Cardiac muscle cell (in vitro differentiated cells and primary cell): Measurements from ENCODE around the gene AVP. TPM values are rescaled to one million over a fixed set of nuclear protein-coding genes. Genes with fewer than 3 reads are reported as not detected.
"Not testable (repeated sequence)": the region's sequence is repeated elsewhere in the genome, so short reads cannot be mapped to it uniquely, and the experiment has no call there.

ENCODE experiments used
- DNase-seq, 2 donors: peaks; one replicate each; pipeline versions ENCODE4 v3.0.0 to v3.0.0-alpha.2; 2010 to 2017; ENCODE audit warnings: low read depth in 1 of 2, low spot score in 1 of 2
- H3K27ac ChIP-seq: fragments of 200-600 bp; sonication (generic); 2 replicates; pipeline ENCODE4 v1.5.1; 2016
- H3K27me3 ChIP-seq: fragments of 200-600 bp; sonication (generic); 2 replicates; pipeline ENCODE4 v1.6.0; 2016; ENCODE audit warnings: control low read depth
- H3K36me3 ChIP-seq: fragments of 200-600 bp; sonication (generic); 2 replicates; pipeline ENCODE4 v1.5.1; 2016; ENCODE audit warnings: control low read depth
- H3K4me1 ChIP-seq: fragments of 200-600 bp; sonication (generic); 2 replicates; pipeline ENCODE4 v1.8.1; 2017; ENCODE audit warnings: low read depth, mild to moderate bottlenecking, mixed run types
- H3K4me3 ChIP-seq: fragments of 200-600 bp; sonication (generic); 2 replicates; pipeline ENCODE4 v1.5.1; 2016; ENCODE audit warnings: mild to moderate bottlenecking
- H3K9me3 ChIP-seq: fragments of 200-600 bp; sonication (generic); 2 replicates; pipeline ENCODE4 v1.5.1; 2017; ENCODE audit warnings: low read depth, mild to moderate bottlenecking, control low read depth
- polyA plus RNA-seq: library from polyadenylated mRNA; unstranded; fragments of >200 nt; fragmentation: Nextera tagmentation; extraction: Ambion mirVana; gene quantifications from 2 replicates; pipeline ENCODE4 v1.2.1, GENCODE V29; 2016
- total RNA-seq: library from RNA; depleted of rRNA; stranded (reverse); fragments of >200 nt; gene quantifications from 2 replicates; pipeline ENCODE4 v1.2.3, GENCODE V29; 2016
- TF ChIP-seq, protein P1 (sequence below): IDR thresholded peaks from 2 replicates; pipeline ENCODE4 v1.5.1; 2012; ENCODE audit warnings: low read depth, mild to moderate bottlenecking, low read length

The AVP gene
- total and polyA plus RNA-seq, 2 experiments from 2014 or later, result not detected

GRCh38 chr20:3128275-3128984, 43.9 kb upstream of the AVP start:
- Histone ChIP-seq H3K27me3 (no peaks in the 10 kb centered on the region), H3K9me3 (no peaks in the 10 kb centered on the region), H3K36me3 (no peaks in the 10 kb centered on the region), H3K27ac (no peak overlapping the region), H3K4me1 (no peaks in the 10 kb centered on the region), H3K4me3 (no peak overlapping the region)
- TF ChIP-seq, protein P1, sequence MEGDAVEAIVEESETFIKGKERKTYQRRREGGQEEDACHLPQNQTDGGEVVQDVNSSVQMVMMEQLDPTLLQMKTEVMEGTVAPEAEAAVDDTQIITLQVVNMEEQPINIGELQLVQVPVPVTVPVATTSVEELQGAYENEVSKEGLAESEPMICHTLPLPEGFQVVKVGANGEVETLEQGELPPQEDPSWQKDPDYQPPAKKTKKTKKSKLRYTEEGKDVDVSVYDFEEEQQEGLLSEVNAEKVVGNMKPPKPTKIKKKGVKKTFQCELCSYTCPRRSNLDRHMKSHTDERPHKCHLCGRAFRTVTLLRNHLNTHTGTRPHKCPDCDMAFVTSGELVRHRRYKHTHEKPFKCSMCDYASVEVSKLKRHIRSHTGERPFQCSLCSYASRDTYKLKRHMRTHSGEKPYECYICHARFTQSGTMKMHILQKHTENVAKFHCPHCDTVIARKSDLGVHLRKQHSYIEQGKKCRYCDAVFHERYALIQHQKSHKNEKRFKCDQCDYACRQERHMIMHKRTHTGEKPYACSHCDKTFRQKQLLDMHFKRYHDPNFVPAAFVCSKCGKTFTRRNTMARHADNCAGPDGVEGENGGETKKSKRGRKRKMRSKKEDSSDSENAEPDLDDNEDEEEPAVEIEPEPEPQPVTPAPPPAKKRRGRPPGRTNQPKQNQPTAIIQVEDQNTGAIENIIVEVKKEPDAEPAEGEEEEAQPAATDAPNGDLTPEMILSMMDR, result no peak
- DNase-seq, result no peak

DNA sequence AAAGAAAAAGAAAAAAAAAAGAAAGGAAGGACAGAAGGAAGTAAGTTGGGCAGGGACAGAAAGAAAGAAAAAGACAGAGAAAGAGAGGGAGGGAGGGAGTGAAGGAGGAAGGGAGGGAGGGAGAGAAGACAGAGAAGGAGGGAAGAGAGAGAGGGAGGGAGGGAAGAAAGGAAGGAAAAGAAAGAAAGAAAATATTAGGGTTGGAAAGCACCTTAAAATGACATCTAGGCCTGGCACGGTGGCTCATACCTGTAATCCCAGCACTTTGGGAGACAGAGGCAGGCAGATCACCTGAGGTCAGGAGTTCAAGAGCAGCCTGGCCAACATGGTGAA, 42.0 kb upstream of the AVP start:
- H3K27ac ChIP-seq, result no peak overlapping the region
- H3K4me3 ChIP-seq, result no peak overlapping the region
- DNase-seq, result no peak
- H3K36me3 ChIP-seq, result peaks cover 8% of the 10 kb centered on the region
- no peaks in the 10 kb centered on the region for H3K27me3 ChIP-seq
- no peaks in the 10 kb centered on the region for H3K9me3 ChIP-seq
- H3K4me1 ChIP-seq, result no peaks in the 10 kb centered on the region
- TF ChIP-seq, protein P1, result no peak

DNA sequence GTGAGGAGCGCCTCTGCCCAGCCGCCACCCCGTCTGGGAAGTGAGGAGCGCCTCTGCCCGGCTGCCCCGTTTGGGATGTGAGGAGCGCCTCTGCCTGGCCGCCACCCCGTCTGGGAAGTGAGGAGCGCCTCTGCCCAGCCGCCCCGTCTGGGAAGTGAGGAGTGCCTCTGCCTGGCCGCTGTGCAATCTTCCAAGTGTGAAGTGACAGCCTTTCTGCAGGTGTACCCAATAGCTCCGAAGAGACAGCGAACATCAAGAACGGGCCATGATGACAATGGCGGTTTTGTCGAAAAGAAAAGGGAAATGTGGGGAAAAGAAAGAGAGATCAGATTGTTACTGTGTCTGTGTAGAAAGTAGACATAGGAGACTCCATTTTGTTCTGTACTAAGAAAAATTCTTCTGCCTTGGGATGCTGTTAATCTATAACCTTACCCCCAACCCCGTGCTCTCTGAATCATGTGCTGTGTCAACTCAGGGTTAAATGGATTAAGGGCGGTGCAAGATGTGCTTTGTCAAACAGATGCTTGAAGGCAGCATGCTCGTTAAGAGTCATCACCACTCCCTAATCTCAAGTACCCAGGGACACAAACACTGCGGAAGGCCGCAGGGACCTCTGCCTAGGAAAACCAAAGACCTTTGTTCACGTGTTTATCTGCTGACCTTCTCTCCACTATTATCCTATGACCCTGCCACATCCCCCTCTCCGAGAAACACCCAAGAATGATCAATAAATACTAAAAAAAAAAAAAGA, 41.4 kb upstream of the AVP start:
- not testable (repeated sequence) for H3K27me3 ChIP-seq, H3K27ac ChIP-seq, DNase-seq, H3K9me3 ChIP-seq, H3K4me3 ChIP-seq, H3K36me3 ChIP-seq, H3K4me1 ChIP-seq

DNA sequence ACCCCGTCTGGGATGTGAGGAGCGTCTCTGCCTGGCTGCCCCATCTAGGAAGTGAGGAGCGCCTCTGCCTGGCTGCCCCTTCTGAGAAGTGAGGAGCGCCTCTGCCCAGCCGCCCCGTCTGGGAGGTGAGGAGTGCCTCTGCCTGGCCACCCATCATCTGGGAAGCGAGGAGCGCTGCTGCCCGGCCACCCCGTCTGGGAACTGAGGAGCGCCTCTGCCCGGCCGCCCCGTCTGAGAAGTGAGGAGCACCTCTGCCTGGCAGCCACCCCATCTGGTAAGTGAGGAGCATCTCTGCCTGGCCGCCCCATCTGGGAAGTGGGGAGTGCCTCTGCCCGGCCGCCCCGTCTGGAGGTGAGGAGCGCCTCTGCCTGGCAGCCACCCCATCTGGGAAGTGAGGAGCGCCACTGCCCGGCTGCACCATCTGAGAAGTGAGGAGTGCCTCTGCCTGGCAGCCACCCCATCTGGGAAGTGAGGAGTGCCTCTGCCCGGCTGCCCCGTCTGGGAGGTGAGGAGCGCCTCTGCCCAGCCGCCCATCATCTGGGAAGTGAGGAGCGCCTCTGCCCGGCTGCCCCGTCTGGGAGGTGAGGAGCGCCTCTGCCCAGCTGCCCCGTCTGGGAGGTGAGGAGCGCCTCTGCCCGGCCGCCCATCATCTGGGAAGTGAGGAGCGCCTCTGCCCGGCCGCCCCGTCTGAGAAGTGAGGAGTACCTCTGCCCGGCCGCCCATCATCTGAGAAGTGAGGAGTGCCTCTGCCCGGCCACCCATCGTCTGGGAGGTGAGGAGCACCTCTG, 40.4 kb upstream of the AVP start:
- not testable (repeated sequence) for H3K36me3 ChIP-seq, H3K27me3 ChIP-seq, H3K4me3 ChIP-seq, DNase-seq, H3K27ac ChIP-seq, H3K4me1 ChIP-seq, H3K9me3 ChIP-seq

GRCh38 chr20:3124163-3124562, 39.6 kb upstream of the AVP start:
- H3K27me3 ChIP-seq, H3K4me1 ChIP-seq, H3K36me3 ChIP-seq, H3K27ac ChIP-seq, H3K4me3 ChIP-seq, DNase-seq, H3K9me3 ChIP-seq: not testable (repeated sequence)

DNA sequence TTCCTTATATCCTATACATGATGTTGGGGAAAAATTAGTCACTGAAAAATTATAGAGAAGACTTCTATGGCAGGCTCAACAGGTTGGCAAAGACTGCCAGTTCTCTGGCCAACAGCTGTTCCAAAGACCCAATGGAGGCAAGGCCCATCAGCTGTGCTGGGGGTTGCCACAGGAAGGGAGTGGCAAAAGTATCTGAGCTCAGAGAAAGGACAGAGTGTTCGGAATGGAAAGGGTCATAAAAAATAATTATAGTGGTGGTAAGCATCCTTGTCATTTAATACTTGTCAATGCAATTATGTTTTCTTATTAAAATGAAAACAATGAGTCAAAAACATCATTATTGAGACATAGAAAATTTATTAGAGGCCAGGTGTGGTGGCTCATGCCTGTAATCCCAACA, 39.0 kb upstream of the AVP start:
- Histone ChIP-seq H3K4me1 (no peaks in the 10 kb centered on the region), H3K36me3 (peaks cover 9% of the 10 kb centered on the region), H3K27me3 (no peaks in the 10 kb centered on the region), H3K27ac (no peak overlapping the region), H3K9me3 (no peaks in the 10 kb centered on the region), H3K4me3 (no peak overlapping the region)
- TF ChIP-seq, protein P1, result no peak
- no peak for DNase-seq
